Liver (tissue), 9 donors: ENCODE results near the gene SLC11A2. TPM values are rescaled to one million over a fixed set of nuclear protein-coding genes. Genes with fewer than 3 reads are reported as not detected.
"Not testable (repeated sequence)": the region's sequence is repeated elsewhere in the genome, so short reads cannot be mapped to it uniquely, and the experiment has no call there.

ENCODE experiments used
- DNase-seq: peaks from one replicate; pipeline ENCODE4 v3.0.0-alpha.2; 2017; ENCODE audit warnings: low spot score
- H3K27ac ChIP-seq, 2 donors: one replicate each; pipeline ENCODE4 v1.7.0; 2013; ENCODE audit warnings: inconsistent platforms in 2 of 2, low read length in 2 of 2, control low read depth in 1 of 2, low read depth in 1 of 2, mild to moderate bottlenecking in 1 of 2
- H3K27me3 ChIP-seq, 4 donors: one replicate each; pipeline versions ENCODE4 v1.6.1 to v1.7.0; 2013; ENCODE audit warnings: low read length in 3 of 4, inconsistent platforms in 1 of 4, mild to moderate bottlenecking in 1 of 4, moderate library complexity in 1 of 4; ENCODE audit not compliant: control insufficient read depth in 4 of 4, insufficient read depth in 4 of 4
- H3K36me3 ChIP-seq, 4 donors: one replicate each; pipeline versions ENCODE4 v1.6.1 to v1.7.0; 2013; ENCODE audit warnings: low read length in 3 of 4, mild to moderate bottlenecking in 3 of 4, low read depth in 1 of 4, moderate library complexity in 1 of 4; ENCODE audit not compliant: control insufficient read depth in 4 of 4, insufficient read depth in 3 of 4
- H3K4me1 ChIP-seq, 4 donors: one replicate each; pipeline versions ENCODE4 v1.6.1 to v1.7.0; 2013; ENCODE audit warnings: low read length in 3 of 4, mild to moderate bottlenecking in 3 of 4, moderate library complexity in 1 of 4; ENCODE audit not compliant: control insufficient read depth in 4 of 4, insufficient read depth in 4 of 4
- H3K4me3 ChIP-seq, 3 donors: one replicate each; pipeline versions ENCODE4 v1.6.1 to v1.7.0; 2013; ENCODE audit warnings: low read length in 3 of 3, control low read depth in 1 of 3, low read depth in 1 of 3, mild to moderate bottlenecking in 1 of 3
- H3K9ac ChIP-seq, 2 donors: one replicate each; pipeline ENCODE4 v1.7.0; 2013; ENCODE audit warnings: low read length in 2 of 2, mild to moderate bottlenecking in 2 of 2, moderate library complexity in 2 of 2, control low read depth in 1 of 2, low read depth in 1 of 2
- H3K9me3 ChIP-seq, 4 donors: one replicate each; pipeline versions ENCODE4 v1.6.1 to v1.7.0; 2013; ENCODE audit warnings: low read length in 3 of 4; ENCODE audit not compliant: control insufficient read depth in 4 of 4
- ATF3 ChIP-seq: IDR thresholded peaks from 2 replicates; pipeline ENCODE4 v1.6.1; 2016; ENCODE audit warnings: antibody characterized with exemption
- EGR1 ChIP-seq, 2 donors: IDR thresholded peaks; 2 replicates each; pipeline ENCODE4 v1.6.1; 2016 to 2018; ENCODE audit warnings: antibody characterized with exemption in 2 of 2, low read depth in 2 of 2
- FOXA1 ChIP-seq: IDR thresholded peaks from 2 replicates; pipeline ENCODE4 v1.6.1; 2016; ENCODE audit warnings: antibody characterized with exemption
- FOXA2 ChIP-seq: IDR thresholded peaks from 2 replicates; pipeline ENCODE4 v1.6.1; 2016; ENCODE audit warnings: antibody characterized with exemption
- GABPA ChIP-seq, 2 donors: IDR thresholded peaks in 1 of 2; conservative IDR thresholded peaks in 1 of 2; 2 replicates each; pipeline ENCODE4 v1.6.1; 2016; ENCODE audit warnings: antibody characterized with exemption in 2 of 2, mild to moderate bottlenecking in 1 of 2, moderate library complexity in 1 of 2
- HNF4A ChIP-seq, 2 donors: conservative IDR thresholded peaks; 2 replicates each; pipeline ENCODE4 v1.6.1; 2016; ENCODE audit warnings: antibody characterized with exemption in 2 of 2, mild to moderate bottlenecking in 2 of 2
- HNF4G ChIP-seq: IDR thresholded peaks from 2 replicates; pipeline ENCODE4 v1.6.1; 2016; ENCODE audit warnings: antibody characterized with exemption
- JUND ChIP-seq, 2 donors: IDR thresholded peaks; 2 replicates each; pipeline ENCODE4 v1.6.1; 2016; ENCODE audit warnings: antibody characterized with exemption in 2 of 2
- MAX ChIP-seq: IDR thresholded peaks from 2 replicates; pipeline ENCODE4 v1.6.1; 2016; ENCODE audit warnings: antibody characterized with exemption
- NR2F2 ChIP-seq: IDR thresholded peaks from 2 replicates; pipeline ENCODE4 v1.6.1; 2016; ENCODE audit warnings: antibody characterized with exemption
- RAD21 ChIP-seq, 2 donors: IDR thresholded peaks; 2 replicates each; pipeline ENCODE4 v1.6.1; 2016; ENCODE audit warnings: antibody characterized with exemption in 2 of 2, mild to moderate bottlenecking in 2 of 2
- REST ChIP-seq: IDR thresholded peaks from 2 replicates; pipeline ENCODE4 v1.6.1; 2016; ENCODE audit warnings: antibody characterized with exemption, mild to moderate bottlenecking
- RXRA ChIP-seq, 2 donors: IDR thresholded peaks; 2 replicates each; pipeline ENCODE4 v1.6.1; 2017 to 2018; ENCODE audit warnings: antibody characterized with exemption in 2 of 2, mild to moderate bottlenecking in 1 of 2
- SP1 ChIP-seq: IDR thresholded peaks from 2 replicates; pipeline ENCODE4 v1.6.1; 2018; ENCODE audit warnings: antibody characterized with exemption, mild to moderate bottlenecking
- TAF1 ChIP-seq: conservative IDR thresholded peaks from 2 replicates; pipeline ENCODE4 v1.6.1; 2016; ENCODE audit warnings: antibody characterized with exemption, mild to moderate bottlenecking
- YY1 ChIP-seq: IDR thresholded peaks from 2 replicates; pipeline ENCODE4 v1.6.1; 2016; ENCODE audit warnings: antibody characterized with exemption, mild to moderate bottlenecking
- ZBTB33 ChIP-seq: IDR thresholded peaks from 2 replicates; pipeline ENCODE4 v1.6.1; 2016; ENCODE audit warnings: antibody characterized with exemption
- WGBS: extraction: QIAGEN DNeasy Blood & Tissue Kit; methylation state at CpG from one replicate; pipeline ENCODE4 v1.1.7; 2013; 5-methylcytosine and 5-hydroxymethylcytosine counted together
- polyA plus RNA-seq, 2 donors: library from polyadenylated mRNA; stranded (reverse) in 1 of 2; unstranded in 1 of 2; fragments of 200-250 nt in 1 of 2; fragments of >200 nt in 1 of 2; fragmentation: Nextera tagmentation in 1 of 2; extraction: Ambion mirVana in 1 of 2; gene quantifications; one replicate each; pipeline versions ENCODE4 v1.2.1 to v1.2.3, GENCODE V29; 2013 to 2015
- total RNA-seq, 2 donors: library from RNA; depleted of rRNA; stranded (reverse); fragments of >200 nt; gene quantifications; one replicate each; pipeline ENCODE4 v1.2.3, GENCODE V29; 2014
- donor health status: healthy.
- donor health status: healthy.
- donor health status: healthy.
- donor health status: healthy.
- donor health status: healthy.

The SLC11A2 gene
- total and polyA plus RNA-seq, 4 donors, result 15.2 to 108 (median 52.2) TPM

- TF ChIP-seq MAX, result no peak
- TF ChIP-seq JUND (IDR thresholded peaks at IDR 0.05), result no peak
- no peak for TF ChIP-seq RXRA (IDR thresholded peaks at IDR 0.05)
Observed at GRCh38 chr12:51018956-51019355, 7.2 kb downstream of the SLC11A2 start (continued).

GRCh38 chr12:51017452-51017851 is 8.7 kb downstream of the SLC11A2 start:
- H3K4me3 ChIP-seq, result no peak overlapping the region
- no peaks in the 10 kb centered on the region for H3K36me3 ChIP-seq
- no peak overlapping the region for H3K9ac ChIP-seq
- no peaks in the 10 kb centered on the region for H3K27me3 ChIP-seq
- no peaks in the 10 kb centered on the region for H3K9me3 ChIP-seq
- DNase-seq, result no peak
- TF ChIP-seq HNF4G (no peak), FOXA2 (no peak), GABPA (IDR thresholded peaks at IDR 0.05 in 1 of 2, conservative IDR thresholded peaks at IDR 0.05 in 1 of 2) (no peak), ZBTB33 (no peak), HNF4A (conservative IDR thresholded peaks at IDR 0.05) (no peak), YY1 (no peak), MAX (no peak), EGR1 (IDR thresholded peaks at IDR 0.05; ENCODE audit: low read depth in 2 of 2) (no peak), NR2F2 (no peak), TAF1 (no peak), REST (no peak), RAD21 (IDR thresholded peaks at IDR 0.05) (no peak), ATF3 (no peak), RXRA (IDR thresholded peaks at IDR 0.05) (no peak), SP1 (no peak), JUND (IDR thresholded peaks at IDR 0.05) (no peak), FOXA1 (no peak)
- H3K4me1 ChIP-seq, result peaks cover 7 to 11% (median 9%) of the 10 kb centered on the region in 4 donors
- no peak overlapping the region for H3K27ac ChIP-seq

GRCh38 chr12:51014467-51014866 is 11.7 kb downstream of the SLC11A2 start:
- not testable (repeated sequence) for H3K4me3 ChIP-seq, H3K9ac ChIP-seq, DNase-seq, H3K4me1 ChIP-seq, H3K27me3 ChIP-seq, H3K9me3 ChIP-seq, H3K27ac ChIP-seq, H3K36me3 ChIP-seq
- 90% methylated on average over 9 of the region's 9 CpGs for WGBS
